HEK293 (cell line): ENCODE data around the gene PDE6B.

Experiments used
- BCL11B ChIP-seq: fragments of 450-650 bp; formaldehyde crosslinking; IDR thresholded peaks from 2 replicates; pipeline ENCODE4 v1.5.1; 2016; ENCODE audit warnings: low read depth, missing biosample characterization, missing genetic modification characterization
- CTCF ChIP-seq: fragments of 450-650 bp; formaldehyde crosslinking; IDR thresholded peaks from 2 replicates; pipeline ENCODE4 v1.5.1; 2016; ENCODE audit warnings: missing biosample characterization, missing genetic modification characterization
- ELK4 ChIP-seq: IDR thresholded peaks from 2 replicates; pipeline ENCODE4 v1.6.1; 2011; ENCODE audit warnings: mild to moderate bottlenecking, low read depth, low read length, borderline replicate concordance
- GLIS2 ChIP-seq: fragments of 450-650 bp; formaldehyde crosslinking; IDR thresholded peaks from 2 replicates; pipeline ENCODE4 v1.5.1; 2016; ENCODE audit warnings: missing biosample characterization, missing genetic modification characterization
- HOXC10 ChIP-seq: sonication (generic); formaldehyde crosslinking; IDR thresholded peaks from 2 replicates; pipeline ENCODE4 v1.8.1; 2023; ENCODE audit warnings: mild to moderate bottlenecking, missing genetic modification reagents
- KLF9 ChIP-seq: fragments of 450-650 bp; formaldehyde crosslinking; IDR thresholded peaks from 2 replicates; pipeline ENCODE4 v1.5.1; 2016; ENCODE audit warnings: missing biosample characterization, missing genetic modification characterization, low read depth
- OVOL3 ChIP-seq: fragments of 450-650 bp; formaldehyde crosslinking; IDR thresholded peaks from 2 replicates; pipeline ENCODE4 v1.5.1; 2016; ENCODE audit warnings: missing biosample characterization, missing genetic modification characterization
- SALL2 ChIP-seq: fragments of 450-650 bp; formaldehyde crosslinking; IDR thresholded peaks from 2 replicates; pipeline ENCODE4 v1.5.0; 2017; ENCODE audit warnings: missing biosample characterization, mild to moderate bottlenecking, missing genetic modification characterization, borderline replicate concordance
- SETDB1 ChIP-seq: IDR thresholded peaks from one replicate; pipeline ENCODE4 v1.6.1; 2017; ENCODE audit warnings: mild to moderate bottlenecking, low read length, moderate library complexity, mixed read lengths; ENCODE audit not compliant: insufficient read length
- SP2 ChIP-seq: fragments of 450-650 bp; formaldehyde crosslinking; IDR thresholded peaks from 2 replicates; pipeline ENCODE4 v1.5.1; 2016; ENCODE audit warnings: missing biosample characterization, missing genetic modification characterization
- TRIM28 ChIP-seq: IDR thresholded peaks from 2 replicates; pipeline ENCODE4 v1.6.1; 2011; ENCODE audit warnings: low read length, control low read depth, borderline replicate concordance
- ZBTB21 ChIP-seq: fragments of 450-650 bp; formaldehyde crosslinking; IDR thresholded peaks from 2 replicates; pipeline ENCODE4 v1.5.1; 2017; ENCODE audit warnings: missing biosample characterization, missing genetic modification characterization
- ZFP69B ChIP-seq: fragments of 450-650 bp; formaldehyde crosslinking; IDR thresholded peaks from 2 replicates; pipeline ENCODE4 v1.5.1; 2016; ENCODE audit warnings: missing biosample characterization, missing genetic modification characterization
- ZNF2 ChIP-seq: fragments of 450-650 bp; formaldehyde crosslinking; IDR thresholded peaks from 2 replicates; pipeline ENCODE4 v1.5.1; 2016; ENCODE audit warnings: missing biosample characterization, missing genetic modification characterization
- ZNF239 ChIP-seq: fragments of 450-650 bp; formaldehyde crosslinking; IDR thresholded peaks from 2 replicates; pipeline ENCODE4 v1.5.1; 2016; ENCODE audit warnings: missing biosample characterization, missing genetic modification characterization
- ZNF324 ChIP-seq: fragments of 450-650 bp; formaldehyde crosslinking; IDR thresholded peaks from 2 replicates; pipeline ENCODE4 v1.5.1; 2016; ENCODE audit warnings: missing biosample characterization, missing genetic modification characterization
- ZNF354C ChIP-seq: fragments of 450-650 bp; formaldehyde crosslinking; IDR thresholded peaks from 2 replicates; pipeline ENCODE4 v1.5.1; 2016; ENCODE audit warnings: missing biosample characterization, missing genetic modification characterization, low read depth, borderline replicate concordance
- ZNF394 ChIP-seq: fragments of 450-650 bp; formaldehyde crosslinking; IDR thresholded peaks from 2 replicates; pipeline ENCODE4 v1.5.1; 2016; ENCODE audit warnings: missing biosample characterization, missing genetic modification characterization, mild to moderate bottlenecking, moderate library complexity, borderline replicate concordance
- ZNF473 ChIP-seq: fragments of 450-650 bp; formaldehyde crosslinking; IDR thresholded peaks from 2 replicates; pipeline ENCODE4 v1.5.1; 2017; ENCODE audit warnings: missing biosample characterization, missing genetic modification characterization
- ZNF561 ChIP-seq: fragments of 450-650 bp; IDR thresholded peaks from 2 replicates; pipeline ENCODE4 v1.5.1; 2018; ENCODE audit warnings: missing biosample characterization, missing genetic modification characterization, borderline replicate concordance
- ZNF623 ChIP-seq: fragments of 450-650 bp; formaldehyde crosslinking; IDR thresholded peaks from 2 replicates; pipeline ENCODE4 v1.5.1; 2016; ENCODE audit warnings: missing biosample characterization, missing genetic modification characterization
- ZNF660 ChIP-seq: fragments of 450-650 bp; IDR thresholded peaks from 2 replicates; pipeline ENCODE4 v1.5.1; 2018; ENCODE audit warnings: missing biosample characterization, mild to moderate bottlenecking, missing genetic modification characterization
- ZNF704 ChIP-seq: fragments of 450-650 bp; formaldehyde crosslinking; IDR thresholded peaks from 2 replicates; pipeline ENCODE4 v1.5.1; 2016; ENCODE audit warnings: missing biosample characterization, missing genetic modification characterization
- ZNF776 ChIP-seq: fragments of 450-650 bp; formaldehyde crosslinking; IDR thresholded peaks from 2 replicates; pipeline ENCODE4 v1.5.0; 2017; ENCODE audit warnings: missing biosample characterization, missing genetic modification characterization, borderline replicate concordance
- ZNF791 ChIP-seq: fragments of 450-650 bp; formaldehyde crosslinking; IDR thresholded peaks from 2 replicates; pipeline ENCODE4 v1.5.1; 2016; ENCODE audit warnings: missing biosample characterization, missing genetic modification characterization
- ZXDB ChIP-seq: fragments of 450-650 bp; formaldehyde crosslinking; IDR thresholded peaks from 2 replicates; pipeline ENCODE4 v1.5.1; 2016; ENCODE audit warnings: missing biosample characterization, missing genetic modification characterization
- TF ChIP-seq, protein P1 (sequence below): fragments of 450-650 bp; formaldehyde crosslinking; IDR thresholded peaks from 2 replicates; pipeline ENCODE4 v1.5.1; 2017; ENCODE audit warnings: missing biosample characterization, missing genetic modification characterization
- TF ChIP-seq, protein P2 (sequence below): fragments of 450-650 bp; formaldehyde crosslinking; IDR thresholded peaks from 2 replicates; pipeline ENCODE4 v1.5.1; 2016; ENCODE audit warnings: missing biosample characterization, missing genetic modification characterization
- TF ChIP-seq, protein P3 (sequence below): fragments of 450-650 bp; formaldehyde crosslinking; IDR thresholded peaks from 2 replicates; pipeline ENCODE4 v1.5.1; 2017; ENCODE audit warnings: missing biosample characterization, missing genetic modification characterization

The PDE6B gene

GRCh38 chr4:683982-684622 is 58.7 kb downstream of the PDE6B start (continued):
- peak; percentile 89 for TF ChIP-seq GLIS2
- TF ChIP-seq ZNF776 (tag by site-specific recombination): no peak
- peak; percentile 89 for TF ChIP-seq ZFP69B
- no peak for TF ChIP-seq OVOL3 (tag by site-specific recombination)
- no peak for TF ChIP-seq ZNF473 (tag by site-specific recombination)
- TF ChIP-seq ZNF2: 0 out of 2 replicates have a peak, but pooled peaks have one; percentile 38
- TF ChIP-seq ZNF704 (tag by site-specific recombination): no peak
- no peak for TF ChIP-seq BCL11B (tag by site-specific recombination)
- no peak for TF ChIP-seq SETDB1
- TF ChIP-seq TRIM28: no peak
- TF ChIP-seq ZNF354C (tag by site-specific recombination): no peak
- TF ChIP-seq ZNF394: no peak
- no peak for TF ChIP-seq HOXC10 (CRISPR knock-in tag)
- TF ChIP-seq ZNF623 (tag by site-specific recombination): no peak
- no peak for TF ChIP-seq SALL2 (tag by site-specific recombination)
- TF ChIP-seq ZNF660 (tag by site-specific recombination): no peak
- peak; percentile 53; the same call in 1 of the 2 replicates for TF ChIP-seq ZNF324 (tag by site-specific recombination)
- peak; percentile 99 for TF ChIP-seq ZNF561
- no peak; the same call in 1 of the 2 replicates for TF ChIP-seq SP2 (tag by site-specific recombination)
- TF ChIP-seq, protein P1, sequence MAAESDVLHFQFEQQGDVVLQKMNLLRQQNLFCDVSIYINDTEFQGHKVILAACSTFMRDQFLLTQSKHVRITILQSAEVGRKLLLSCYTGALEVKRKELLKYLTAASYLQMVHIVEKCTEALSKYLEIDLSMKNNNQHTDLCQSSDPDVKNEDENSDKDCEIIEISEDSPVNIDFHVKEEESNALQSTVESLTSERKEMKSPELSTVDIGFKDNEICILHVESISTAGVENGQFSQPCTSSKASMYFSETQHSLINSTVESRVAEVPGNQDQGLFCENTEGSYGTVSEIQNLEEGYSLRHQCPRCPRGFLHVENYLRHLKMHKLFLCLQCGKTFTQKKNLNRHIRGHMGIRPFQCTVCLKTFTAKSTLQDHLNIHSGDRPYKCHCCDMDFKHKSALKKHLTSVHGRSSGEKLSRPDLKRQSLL (tag by site-specific recombination): no peak
- no peak for TF ChIP-seq ZNF791 (tag by site-specific recombination)
- peak; percentile 86 for TF ChIP-seq CTCF (tag by site-specific recombination)
- TF ChIP-seq, protein P2, sequence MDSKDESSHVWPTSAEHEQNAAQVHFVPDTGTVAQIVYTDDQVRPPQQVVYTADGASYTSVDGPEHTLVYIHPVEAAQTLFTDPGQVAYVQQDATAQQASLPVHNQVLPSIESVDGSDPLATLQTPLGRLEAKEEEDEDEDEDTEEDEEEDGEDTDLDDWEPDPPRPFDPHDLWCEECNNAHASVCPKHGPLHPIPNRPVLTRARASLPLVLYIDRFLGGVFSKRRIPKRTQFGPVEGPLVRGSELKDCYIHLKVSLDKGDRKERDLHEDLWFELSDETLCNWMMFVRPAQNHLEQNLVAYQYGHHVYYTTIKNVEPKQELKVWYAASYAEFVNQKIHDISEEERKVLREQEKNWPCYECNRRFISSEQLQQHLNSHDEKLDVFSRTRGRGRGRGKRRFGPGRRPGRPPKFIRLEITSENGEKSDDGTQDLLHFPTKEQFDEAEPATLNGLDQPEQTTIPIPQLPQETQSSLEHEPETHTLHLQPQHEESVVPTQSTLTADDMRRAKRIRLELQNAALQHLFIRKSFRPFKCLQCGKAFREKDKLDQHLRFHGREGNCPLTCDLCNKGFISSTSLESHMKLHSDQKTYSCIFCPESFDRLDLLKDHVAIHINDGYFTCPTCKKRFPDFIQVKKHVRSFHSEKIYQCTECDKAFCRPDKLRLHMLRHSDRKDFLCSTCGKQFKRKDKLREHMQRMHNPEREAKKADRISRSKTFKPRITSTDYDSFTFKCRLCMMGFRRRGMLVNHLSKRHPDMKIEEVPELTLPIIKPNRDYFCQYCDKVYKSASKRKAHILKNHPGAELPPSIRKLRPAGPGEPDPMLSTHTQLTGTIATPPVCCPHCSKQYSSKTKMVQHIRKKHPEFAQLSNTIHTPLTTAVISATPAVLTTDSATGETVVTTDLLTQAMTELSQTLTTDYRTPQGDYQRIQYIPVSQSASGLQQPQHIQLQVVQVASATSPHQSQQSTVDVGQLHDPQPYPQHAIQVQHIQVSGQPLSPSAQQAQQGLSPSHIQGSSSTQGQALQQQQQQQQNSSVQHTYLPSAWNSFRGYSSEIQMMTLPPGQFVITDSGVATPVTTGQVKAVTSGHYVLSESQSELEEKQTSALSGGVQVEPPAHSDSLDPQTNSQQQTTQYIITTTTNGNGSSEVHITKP (tag by site-specific recombination): no peak
- TF ChIP-seq ELK4: no peak
- peak; percentile 67 for TF ChIP-seq KLF9 (tag by site-specific recombination)
- no peak for TF ChIP-seq ZNF239 (tag by site-specific recombination)
- no peak for TF ChIP-seq ZBTB21 (tag by site-specific recombination)
- TF ChIP-seq, protein P3, sequence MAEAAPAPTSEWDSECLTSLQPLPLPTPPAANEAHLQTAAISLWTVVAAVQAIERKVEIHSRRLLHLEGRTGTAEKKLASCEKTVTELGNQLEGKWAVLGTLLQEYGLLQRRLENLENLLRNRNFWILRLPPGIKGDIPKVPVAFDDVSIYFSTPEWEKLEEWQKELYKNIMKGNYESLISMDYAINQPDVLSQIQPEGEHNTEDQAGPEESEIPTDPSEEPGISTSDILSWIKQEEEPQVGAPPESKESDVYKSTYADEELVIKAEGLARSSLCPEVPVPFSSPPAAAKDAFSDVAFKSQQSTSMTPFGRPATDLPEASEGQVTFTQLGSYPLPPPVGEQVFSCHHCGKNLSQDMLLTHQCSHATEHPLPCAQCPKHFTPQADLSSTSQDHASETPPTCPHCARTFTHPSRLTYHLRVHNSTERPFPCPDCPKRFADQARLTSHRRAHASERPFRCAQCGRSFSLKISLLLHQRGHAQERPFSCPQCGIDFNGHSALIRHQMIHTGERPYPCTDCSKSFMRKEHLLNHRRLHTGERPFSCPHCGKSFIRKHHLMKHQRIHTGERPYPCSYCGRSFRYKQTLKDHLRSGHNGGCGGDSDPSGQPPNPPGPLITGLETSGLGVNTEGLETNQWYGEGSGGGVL (tag by site-specific recombination): no peak
- TF ChIP-seq ZXDB (tag by site-specific recombination): no peak
